GM13977 (cell line): ENCODE data around the gene WDPCP.
A peak's percentile ranks its signal among the peaks of the same experiment; 100 is the strongest.

Source experiments
- DNase-seq: peaks from one replicate; pipeline ENCODE4 v3.0.0; 2012; ENCODE audit warnings: low spot score
- in situ Hi-C: fragments of 300-500 bp; cut with MboI; formaldehyde crosslinking; loops from one replicate; pipeline ENCODE4 v1.12.0; 2022; ENCODE audit warnings: low sequenced_read_pairs, low pct_unique_long_range_greater_than_20kb, mixed read lengths, inconsistent platforms; ENCODE audit not compliant: unreplicated experiment
- TF ChIP-seq, protein P1 (sequence below): IDR thresholded peaks from 2 replicates; pipeline ENCODE4 v1.5.1; 2012; ENCODE audit warnings: mild to moderate bottlenecking, control low read depth; ENCODE audit not compliant: insufficient read depth; ENCODE audit errors: extremely low read depth, missing control alignments

Gene WDPCP

DNA sequence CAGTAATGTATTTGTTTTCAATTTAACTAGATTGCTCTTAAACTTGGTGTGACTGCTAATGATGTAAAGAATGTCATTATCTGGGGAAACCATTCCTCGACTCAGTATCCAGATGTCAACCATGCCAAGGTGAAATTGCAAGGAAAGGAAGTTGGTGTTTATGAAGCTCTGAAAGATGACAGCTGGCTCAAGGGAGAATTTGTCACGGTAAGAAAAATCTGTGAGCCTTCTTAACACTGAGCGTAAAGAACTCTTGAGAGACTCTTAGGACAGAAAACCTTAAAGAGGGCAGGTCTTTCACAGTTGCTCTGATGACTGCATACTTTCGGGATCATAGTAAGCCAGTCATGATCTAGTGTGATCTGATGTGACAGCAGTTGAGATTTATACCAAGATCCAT is 16.4 kb upstream of the WDPCP start:
- no peak for DNase-seq
- in situ Hi-C loops: no loop called here
- TF ChIP-seq, protein P1, sequence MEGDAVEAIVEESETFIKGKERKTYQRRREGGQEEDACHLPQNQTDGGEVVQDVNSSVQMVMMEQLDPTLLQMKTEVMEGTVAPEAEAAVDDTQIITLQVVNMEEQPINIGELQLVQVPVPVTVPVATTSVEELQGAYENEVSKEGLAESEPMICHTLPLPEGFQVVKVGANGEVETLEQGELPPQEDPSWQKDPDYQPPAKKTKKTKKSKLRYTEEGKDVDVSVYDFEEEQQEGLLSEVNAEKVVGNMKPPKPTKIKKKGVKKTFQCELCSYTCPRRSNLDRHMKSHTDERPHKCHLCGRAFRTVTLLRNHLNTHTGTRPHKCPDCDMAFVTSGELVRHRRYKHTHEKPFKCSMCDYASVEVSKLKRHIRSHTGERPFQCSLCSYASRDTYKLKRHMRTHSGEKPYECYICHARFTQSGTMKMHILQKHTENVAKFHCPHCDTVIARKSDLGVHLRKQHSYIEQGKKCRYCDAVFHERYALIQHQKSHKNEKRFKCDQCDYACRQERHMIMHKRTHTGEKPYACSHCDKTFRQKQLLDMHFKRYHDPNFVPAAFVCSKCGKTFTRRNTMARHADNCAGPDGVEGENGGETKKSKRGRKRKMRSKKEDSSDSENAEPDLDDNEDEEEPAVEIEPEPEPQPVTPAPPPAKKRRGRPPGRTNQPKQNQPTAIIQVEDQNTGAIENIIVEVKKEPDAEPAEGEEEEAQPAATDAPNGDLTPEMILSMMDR: no peak

DNA sequence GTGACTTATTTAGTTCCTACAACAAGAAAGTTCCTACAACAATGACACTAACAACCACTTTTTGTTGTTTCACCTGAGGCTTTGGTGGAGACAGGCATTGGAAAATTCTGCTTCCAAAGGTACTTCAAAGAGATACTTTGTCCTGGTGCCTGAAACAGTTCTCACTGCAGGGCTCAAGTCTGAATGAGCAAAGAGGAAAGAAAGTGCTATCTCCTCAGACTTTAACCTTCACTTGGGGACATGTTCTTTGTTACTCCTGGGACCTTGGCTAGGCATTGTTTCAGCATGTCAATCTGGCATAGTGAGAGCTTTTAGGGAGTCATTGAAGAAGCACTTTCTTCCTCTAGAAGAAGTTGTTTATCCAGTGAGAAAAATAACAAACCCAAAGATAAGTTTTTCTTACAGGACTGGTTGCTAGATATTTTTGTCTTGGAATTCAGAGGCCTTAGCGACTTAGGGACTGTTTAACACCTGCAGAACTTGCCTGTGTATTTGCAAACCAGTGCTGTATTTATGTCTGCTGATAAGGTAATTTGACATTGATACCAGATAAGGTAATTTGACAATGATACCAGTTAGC is 12.7 kb upstream of the WDPCP start:
- DNase-seq: no peak
- in situ Hi-C loops: no loop called here
- TF ChIP-seq, protein P1: no peak

DNA sequence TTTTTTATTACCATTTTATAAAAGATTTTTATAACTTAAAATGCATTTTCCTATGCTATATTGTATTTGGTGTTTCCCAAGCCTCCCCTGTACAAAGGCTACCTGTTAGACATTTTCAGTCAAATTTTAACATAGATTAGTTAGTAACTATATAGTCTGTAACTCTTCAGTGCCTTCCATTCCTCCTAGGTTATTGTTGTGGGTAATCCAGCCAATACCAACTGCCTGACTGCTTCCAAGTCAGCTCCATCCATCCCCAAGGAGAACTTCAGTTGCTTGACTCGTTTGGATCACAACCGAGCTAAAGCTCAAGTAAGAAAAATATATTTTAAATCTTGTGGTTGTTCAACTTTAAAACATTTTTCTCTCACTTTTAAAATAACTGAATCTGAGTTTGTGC is 10.7 kb upstream of the WDPCP start:
- TF ChIP-seq, protein P1: no peak
- no peak for DNase-seq
- in situ Hi-C loops: no loop called here

DNA sequence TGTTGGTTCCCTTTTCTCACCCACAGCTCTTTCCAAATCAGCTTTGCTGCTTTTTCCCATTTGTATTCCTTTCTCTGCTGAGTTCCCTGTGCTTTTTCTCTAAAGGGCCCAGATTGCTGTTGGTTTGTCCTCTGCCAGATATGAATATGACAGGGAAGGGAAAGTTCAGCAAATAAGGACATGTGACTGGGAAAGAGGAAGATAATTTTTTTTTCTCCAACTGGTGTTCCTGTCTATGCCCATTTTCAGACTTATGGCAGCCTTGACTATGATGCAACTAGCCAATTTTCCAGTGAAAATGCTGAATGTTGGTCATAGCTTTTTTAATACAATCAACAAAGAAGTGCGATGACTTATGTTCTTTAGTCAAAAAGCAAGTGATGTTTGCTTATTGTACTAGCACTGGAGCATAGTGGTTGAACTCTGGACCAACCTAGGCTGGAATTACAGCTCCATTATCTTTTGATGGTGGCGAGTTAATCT is 8.2 kb upstream of the WDPCP start:
- DNase-seq: no peak
- in situ Hi-C loops: no loop called here
- TF ChIP-seq, protein P1: no peak

DNA sequence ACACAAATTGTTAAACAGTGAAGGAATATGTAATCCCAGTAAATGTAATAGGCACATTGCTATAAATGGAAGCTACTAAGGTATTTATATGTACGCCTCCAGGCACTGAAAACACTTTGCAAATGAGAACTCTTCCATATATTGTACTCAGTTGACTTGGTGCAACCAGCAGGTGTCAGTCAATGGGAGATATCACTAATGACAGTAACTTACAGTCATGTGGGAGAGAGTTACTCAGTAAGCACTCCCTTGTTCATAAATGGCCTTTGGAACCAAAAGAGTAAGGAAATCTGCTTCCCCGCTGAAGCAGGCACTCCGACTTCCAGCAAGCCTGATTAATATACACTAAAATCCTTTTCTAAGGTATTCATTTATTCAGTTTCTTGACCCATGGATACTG is 6.4 kb upstream of the WDPCP start:
- DNase-seq: no peak
- TF ChIP-seq, protein P1: peak; percentile 5
- in situ Hi-C loops: no loop called here

DNA sequence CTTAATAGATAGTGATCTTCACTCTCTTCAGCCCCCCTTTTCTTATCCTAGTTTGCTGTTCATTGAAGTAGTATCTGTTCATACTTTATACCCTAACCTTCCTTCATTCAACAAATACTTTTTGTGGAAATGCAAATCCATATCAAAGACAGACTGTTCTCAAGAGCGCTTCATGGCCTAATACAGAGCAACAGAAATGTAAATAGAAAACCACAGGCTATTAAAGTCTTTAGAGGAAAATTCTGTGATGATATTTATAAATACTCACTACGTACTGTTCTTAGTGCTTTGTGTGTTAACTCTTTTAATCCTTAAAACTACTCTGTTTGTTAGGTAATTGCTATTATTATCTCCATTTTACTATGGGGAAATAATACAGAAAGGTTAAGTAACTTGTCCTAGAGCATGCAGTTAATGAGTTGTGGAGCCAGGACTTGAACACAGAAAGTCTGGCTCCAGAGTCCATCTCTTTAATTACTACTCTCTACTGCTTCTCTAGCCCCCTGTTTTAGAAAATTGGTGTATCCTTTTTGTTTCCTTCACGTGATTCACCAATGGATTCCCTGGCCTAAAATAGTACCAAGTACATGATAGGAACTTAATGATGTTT is 3.4 kb upstream of the WDPCP start:
- TF ChIP-seq, protein P1: no peak
- in situ Hi-C loops: no loop called here
- no peak for DNase-seq
